SK-MEL-5 (cell line): ENCODE results near the gene JHY. TPM values are rescaled to one million over a fixed set of nuclear protein-coding genes. Genes with fewer than 3 reads are reported as not detected.
"Not testable (repeated sequence)": the region's sequence is repeated elsewhere in the genome, so short reads cannot be mapped to it uniquely, and the experiment has no call there.

ENCODE experiments used
- DNase-seq: peaks from one replicate; pipeline ENCODE4 v3.0.0-alpha.2; 2016; ENCODE audit warnings: low read depth, low spot score
- in situ Hi-C: cut with HindIII; loops from 2 replicates; pipeline ENCODE4 v1.10.0; 2016; ENCODE audit warnings: low sequenced_read_pairs, high pct_unique_total_duplicates, low pct_unique_long_range_greater_than_20kb
- polyA plus RNA-seq, 2 experiments: library from polyadenylated mRNA; depleted of rRNA; stranded (reverse); fragments of >200 nt; gene quantifications; 2 replicates each; pipeline ENCODE4 v1.2.3, GENCODE V29; 2015
- total RNA-seq: library from RNA; depleted of rRNA; stranded (reverse); fragments of >200 nt; shearing (Covaris generic); gene quantifications from 2 replicates; pipeline ENCODE4 v1.2.3, GENCODE V29; 2014; rRNA removed

JHY gene
- 2.5 and 3.3 TPM in 2 replicates for total RNA-seq
- polyA plus RNA-seq (2015; cell fraction: cytosol; rRNA removed) = 3.6 and 3.9 TPM in 2 replicates
- polyA plus RNA-seq (2015; cell fraction: nucleus; rRNA removed) = 1.2 and 3.1 TPM in 2 replicates

DNA sequence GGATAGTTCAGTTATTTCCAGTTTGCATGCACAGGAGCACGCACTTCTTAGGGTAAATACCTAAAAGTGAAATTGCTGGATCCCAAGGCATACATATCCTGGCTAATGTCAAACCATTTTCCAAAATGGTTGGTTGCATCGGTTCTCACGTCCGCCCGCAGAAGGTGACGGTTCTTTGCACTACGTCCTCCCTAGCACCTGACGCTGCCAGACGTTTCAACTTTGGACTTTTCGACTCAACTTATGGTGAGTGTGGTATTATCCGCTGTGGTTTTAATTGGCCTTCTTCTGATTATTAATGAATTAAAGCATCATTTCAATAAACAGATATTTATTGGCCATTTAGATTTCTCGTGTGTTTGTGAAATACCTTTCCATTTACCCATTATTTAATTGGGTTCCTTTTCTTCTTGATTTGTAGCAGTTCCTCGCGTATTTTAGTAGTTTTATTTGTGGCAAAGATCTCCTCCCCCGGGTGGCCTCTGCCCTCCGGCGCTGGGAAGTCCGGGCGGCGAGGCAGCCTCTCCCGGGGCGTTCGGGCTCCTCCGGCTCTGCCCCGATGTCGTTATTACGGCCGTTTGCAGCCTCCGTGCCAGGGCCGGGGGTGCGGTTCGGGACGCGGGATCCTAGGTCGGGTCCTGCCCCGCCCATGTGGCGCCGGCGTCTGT lies at the start of gene JHY:
Gene JHY (plus strand): TSS at position 571 of the 668 bp plus-strand sequence. CDS start 3,091 bp downstream, outside the sequence.
- DNase-seq = no peak
- in situ Hi-C loops = no loop called here

- no peak for DNase-seq
- in situ Hi-C loops = no loop called here
Observed at GRCh38 chr11:122833846-122834464, 48.6 kb upstream of the JHY start.

DNA sequence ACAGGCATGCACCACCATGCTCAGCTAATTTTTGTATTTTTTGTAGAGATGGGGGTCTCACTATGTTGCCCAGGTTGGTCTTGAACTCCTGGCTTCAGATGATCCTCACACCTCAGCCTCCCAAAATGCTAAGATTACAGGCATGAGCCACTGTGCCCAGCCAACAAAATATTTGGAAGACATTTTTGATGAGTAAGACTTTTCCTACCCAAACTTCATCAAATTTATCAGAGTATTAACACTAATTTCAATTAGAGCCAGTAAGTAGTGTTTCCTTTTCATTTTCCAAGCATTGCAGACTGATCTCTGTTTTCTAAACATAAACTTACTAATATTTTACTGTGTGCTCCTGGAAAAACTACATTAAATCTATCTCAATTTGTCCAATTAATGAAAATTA lies 45.6 kb upstream of the JHY start:
- in situ Hi-C loops = no loop called here
- no peak for DNase-seq

- in situ Hi-C loops = no loop called here
- DNase-seq = no peak
Observed at GRCh38 chr11:122837528-122838346, 44.8 kb upstream of the JHY start.

GRCh38 chr11:122843281-122844141 lies 39.0 kb upstream of the JHY start:
- in situ Hi-C loops = no loop called here
- no peak for DNase-seq

DNA sequence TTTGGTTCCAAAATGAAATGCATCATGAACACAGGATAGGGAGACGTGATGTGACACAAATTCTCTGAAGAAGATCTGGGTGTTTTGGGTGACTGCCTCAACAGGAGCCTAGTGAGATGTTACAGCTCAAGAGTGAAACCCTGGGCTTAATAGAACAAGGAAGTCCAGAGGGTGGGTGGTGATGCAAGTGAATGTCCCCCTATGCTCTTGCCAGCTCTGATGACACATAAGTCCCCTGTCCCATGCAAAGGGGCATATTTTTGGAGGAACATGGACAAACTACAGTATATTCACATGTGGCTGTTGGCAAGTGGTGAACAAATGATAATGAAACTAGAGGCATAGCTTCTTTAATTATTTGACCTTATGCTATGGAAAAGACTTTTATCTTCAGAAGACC lies 35.1 kb upstream of the JHY start:
- DNase-seq = no peak
- in situ Hi-C loops = no loop called here

- no peak for DNase-seq
- in situ Hi-C loops = no loop called here
Observed at GRCh38 chr11:122848186-122848585, 34.4 kb upstream of the JHY start.

DNA sequence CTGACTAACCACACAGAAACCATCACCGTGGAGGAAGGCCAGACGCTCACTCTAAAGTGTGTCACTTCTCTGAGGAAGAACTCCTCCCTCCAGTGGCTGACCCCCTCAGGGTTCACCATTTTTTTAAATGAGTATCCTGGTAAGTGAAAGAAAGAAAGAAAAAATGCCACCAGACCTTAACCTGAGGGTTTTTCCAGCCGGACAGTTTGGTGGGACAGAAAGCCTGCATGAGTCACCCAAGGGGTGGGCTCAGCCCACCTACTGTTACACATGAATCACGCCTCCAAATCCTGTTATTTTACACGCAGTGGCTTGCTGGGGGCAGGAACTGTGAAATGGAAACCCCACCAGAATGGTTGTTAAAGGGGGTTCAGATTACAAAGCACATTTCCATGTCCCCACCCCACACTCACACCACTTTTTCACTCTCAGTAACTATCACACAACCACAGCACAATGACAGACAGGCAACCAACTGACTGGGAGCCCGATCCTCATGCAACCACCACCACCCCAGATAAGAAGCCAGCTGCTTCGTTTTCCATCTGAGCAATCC lies 32.4 kb upstream of the JHY start:
- no peak for DNase-seq
- in situ Hi-C loops = no loop called here

DNA sequence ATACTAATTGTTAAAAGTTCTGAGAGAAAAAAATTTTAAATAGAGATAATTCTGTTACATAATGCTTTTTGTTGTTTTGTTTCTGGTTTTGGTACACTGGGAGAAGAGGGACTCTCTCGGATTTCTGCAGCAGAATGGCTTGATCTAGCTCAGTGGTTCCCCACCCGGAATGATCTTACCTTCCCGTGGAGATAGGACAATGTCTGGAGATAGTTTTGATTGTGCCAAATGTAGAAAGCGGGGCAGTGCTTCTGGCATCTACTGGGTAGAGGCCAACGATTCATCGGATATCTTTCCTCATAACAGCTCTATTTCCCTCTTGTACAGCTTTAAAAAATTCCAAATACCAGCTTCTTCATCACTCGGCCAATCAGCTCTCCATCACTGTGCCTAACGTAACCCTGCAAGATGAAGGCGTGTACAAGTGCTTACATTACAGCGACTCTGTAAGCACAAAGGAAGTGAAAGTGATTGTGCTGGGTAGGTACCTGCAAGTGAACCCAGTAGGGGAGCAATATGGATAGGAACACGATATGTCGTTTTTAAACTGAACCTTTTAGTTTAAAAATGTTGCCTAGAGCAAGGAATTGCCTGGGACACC lies 31.1 kb upstream of the JHY start:
- in situ Hi-C loops = no loop called here

GRCh38 chr11:122852074-122852795 lies 30.3 kb upstream of the JHY start:
- no peak for DNase-seq
- in situ Hi-C loops = no loop called here

More for the DNA sequence above, 31.1 kb upstream of the JHY start:
- no peak for DNase-seq

- DNase-seq = no peak
- in situ Hi-C loops = no loop called here
Observed at GRCh38 chr11:122852796-122853160, 29.8 kb upstream of the JHY start.

DNA sequence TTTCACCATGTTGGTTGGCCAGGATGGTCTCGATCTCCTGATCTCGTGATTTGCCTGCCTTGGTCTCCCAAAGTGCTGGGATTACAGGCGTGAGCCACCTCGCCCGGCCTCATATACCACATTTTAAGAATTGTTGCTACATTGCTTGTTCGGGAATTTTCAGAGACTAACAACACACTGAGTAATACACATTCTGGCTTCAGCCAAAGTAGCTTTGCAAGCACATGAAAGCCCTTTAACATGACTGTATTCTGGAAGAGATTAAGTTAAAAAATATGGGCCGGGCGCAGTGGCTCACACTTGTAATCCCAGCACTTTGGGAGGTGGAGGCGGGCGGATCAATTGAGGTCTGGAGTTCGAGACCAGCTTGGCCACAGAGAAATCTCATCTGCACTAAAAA lies 29.3 kb upstream of the JHY start:
- in situ Hi-C loops = no loop called here
- DNase-seq = no peak

DNA sequence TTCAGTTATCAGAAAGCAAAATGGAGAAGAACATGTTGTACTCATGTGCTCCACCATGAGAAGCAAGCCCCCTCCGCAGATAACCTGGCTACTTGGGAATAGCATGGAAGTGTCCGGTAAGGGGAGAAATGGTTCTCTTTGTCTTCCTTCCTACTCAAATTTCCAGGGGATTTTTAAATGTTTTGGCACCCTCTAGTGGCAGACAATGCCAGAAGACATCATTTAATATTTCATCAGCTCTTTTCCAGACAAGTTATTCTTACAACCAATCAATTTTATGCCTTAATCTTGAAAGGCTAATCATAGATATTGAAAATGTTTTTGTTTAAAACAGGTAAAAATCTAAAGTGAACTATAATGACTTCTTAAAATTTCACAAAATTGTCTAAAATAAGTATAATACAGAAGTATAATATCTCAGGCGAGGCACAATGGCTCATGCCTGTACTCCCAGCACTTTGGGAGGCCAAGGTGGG lies 28.6 kb upstream of the JHY start:
- peak; percentile 88 for DNase-seq
- in situ Hi-C loops = no loop called here

- in situ Hi-C loops = no loop called here
- DNase-seq = no peak
Observed at GRCh38 chr11:122861631-122862030, 20.9 kb upstream of the JHY start.

DNA sequence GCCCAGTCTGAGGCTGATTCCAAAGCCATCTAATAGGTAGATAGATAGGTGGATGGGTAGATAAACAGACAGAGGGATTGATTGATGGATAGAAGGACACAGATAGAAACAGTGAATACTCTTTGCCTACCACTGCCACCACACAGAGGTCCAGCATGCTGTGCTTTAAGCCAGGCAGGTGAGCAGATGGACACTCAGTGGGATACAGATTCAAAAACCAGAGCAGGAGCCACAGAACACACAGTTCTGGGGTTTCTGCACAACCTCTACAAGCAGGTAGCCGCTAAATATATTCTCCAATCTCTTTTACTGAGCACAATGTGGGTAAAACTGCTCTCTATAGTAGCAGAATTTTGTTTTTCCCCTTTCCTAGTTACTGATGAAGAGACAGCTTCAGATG lies 20.5 kb upstream of the JHY start:
- no peak for DNase-seq
- in situ Hi-C loops = no loop called here

DNA sequence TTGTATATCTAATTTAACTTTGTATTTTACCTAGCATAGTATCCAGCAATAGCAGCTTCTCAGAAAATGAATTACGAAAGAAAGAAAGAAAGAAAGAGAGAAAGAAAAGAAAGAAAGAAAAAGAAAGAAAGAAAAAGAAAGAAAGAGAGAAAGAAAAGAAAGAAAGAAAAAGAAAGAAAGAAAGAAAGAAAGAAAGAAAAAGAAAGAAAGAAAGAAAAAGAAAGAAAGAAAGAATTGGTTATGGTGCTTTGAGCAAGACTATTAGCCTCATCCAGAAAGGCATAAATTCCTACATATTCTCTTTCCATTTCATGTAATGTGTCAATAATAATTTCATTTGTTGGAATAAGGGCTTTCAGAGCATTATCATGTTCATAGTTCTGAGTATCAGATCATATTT lies 19.4 kb upstream of the JHY start:
- in situ Hi-C loops, DNase-seq: not testable (repeated sequence)
